K562 (cell line): ENCODE results near the gene MEF2C. TPM values are rescaled to one million over a fixed set of nuclear protein-coding genes. Genes with fewer than 3 reads are reported as not detected.

Source experiments
- ATAC-seq: fragments of 200-7000 bp; cut with Tn5 transposase; 3 replicates; pipeline ENCODE4 v1.9.1; 2020; ENCODE audit warnings: moderate library complexity
- BruUV-seq: library from RNA; stranded (reverse); fragments of 400-500 nt; replicated peaks from 2 replicates; lab custom pipeline; 2021; lab: Mats Ljungman, UMichigan
- CTCF ChIA-PET: fragments of 300-600 bp; formaldehyde crosslinking; extraction: SDS; loops from one replicate; lab custom pipeline; 2021; ENCODE audit warnings: low intra/inter-chr PET ratio; lab: Yijun Ruan, JAX
- POLR2A ChIA-PET: fragments of 300-600, 350-650 bp; sonication (Branson Sonifier 250); formaldehyde crosslinking; extraction: SDS; loops from one replicate; lab custom pipeline; 2021; ENCODE audit warnings: antibody characterized with exemption, inconsistent platforms; lab: Yijun Ruan, JAX
- DNase-seq, 4 experiments: peaks; one replicate each; pipeline versions ENCODE4 v3.0.0 to v3.0.0-alpha.2; 2011 to 2018; ENCODE audit warnings: low spot score in 3 of 4, mixed read lengths in 3 of 4; ENCODE audit errors: extremely low read depth in 1 of 4
- FAIRE-seq: peaks from 2 replicates; lab custom pipeline; 2011; peaks lifted over from hg19 to GRCh38; lab: Jason Lieb, UNC
- H2AFZ ChIP-seq: 2 replicates; pipeline ENCODE4 v1.6.0; 2011; ENCODE audit warnings: low read depth, low read length, control low read depth, inconsistent platforms
- H3K27ac ChIP-seq: fragments of 200-600 bp; 3 replicates; pipeline ENCODE4 v1.8.0; 2011; ENCODE audit warnings: low read depth, mild to moderate bottlenecking, control low read depth, inconsistent platforms, low read length, moderate library complexity, mixed read lengths; ENCODE audit errors: extremely low read depth
- H3K27me3 ChIP-seq, 2 experiments: fragments of 300-600 bp in 1 of 2; 2 replicates in 1 of 2; 3 replicates in 1 of 2; pipeline versions ENCODE4 v1.6.0 to v1.8.0; 2011; ENCODE audit warnings: inconsistent platforms in 2 of 2, low read length in 2 of 2, mild to moderate bottlenecking in 1 of 2, mixed read lengths in 1 of 2, moderate library complexity in 1 of 2; ENCODE audit not compliant: control insufficient read depth in 2 of 2, insufficient read depth in 2 of 2
- H3K36me3 ChIP-seq: fragments of 300-600 bp; 3 replicates; pipeline ENCODE4 v1.8.0; 2011; ENCODE audit warnings: mild to moderate bottlenecking, low read length, inconsistent platforms; ENCODE audit not compliant: control insufficient read depth, insufficient read depth
- H3K4me1 ChIP-seq, 2 experiments: fragments of 200-600 bp in 1 of 2; replicated peaks in 1 of 2; 2 replicates in 1 of 2; 3 replicates in 1 of 2; pipeline versions ENCODE4 v1.5.1 to v1.8.0; 2011; ENCODE audit warnings: inconsistent platforms in 2 of 2, low read length in 2 of 2, mild to moderate bottlenecking in 1 of 2, mixed read lengths in 1 of 2, moderate library complexity in 1 of 2; ENCODE audit not compliant: control insufficient read depth in 2 of 2, insufficient read depth in 2 of 2
- H3K4me2 ChIP-seq: 2 replicates; pipeline ENCODE4 v1.6.1; 2011; ENCODE audit warnings: low read length, control low read depth, inconsistent platforms, mixed read lengths; ENCODE audit not compliant: insufficient read depth
- H3K4me3 ChIP-seq: fragments of 200-600 bp; sonication (generic), shearing (Covaris generic); 2 replicates; pipeline ENCODE4 v1.5.1; 2016; ENCODE audit warnings: control low read depth, inconsistent platforms
- H3K79me2 ChIP-seq: fragments of 200-600 bp; 3 replicates; pipeline ENCODE4 v1.8.0; 2011; ENCODE audit warnings: low read length, inconsistent platforms; ENCODE audit not compliant: control insufficient read depth, insufficient read depth
- H3K9ac ChIP-seq, 2 experiments: 2 replicates each; pipeline versions ENCODE4 v1.6.0 to v1.6.1; 2011; ENCODE audit warnings: low read depth in 2 of 2, low read length in 2 of 2, control low read depth in 1 of 2, inconsistent platforms in 1 of 2, mild to moderate bottlenecking in 1 of 2, mixed read lengths in 1 of 2; ENCODE audit not compliant: insufficient read depth in 1 of 2
- H3K9me1 ChIP-seq: one replicate; pipeline ENCODE4 v1.6.0; 2011; ENCODE audit warnings: inconsistent platforms, mild to moderate bottlenecking, low read length, moderate library complexity; ENCODE audit not compliant: control insufficient read depth, insufficient read depth
- H3K9me3 ChIP-seq: replicated peaks from 2 replicates; pipeline ENCODE4 v1.5.1; 2011; ENCODE audit warnings: low read depth, low read length, inconsistent platforms; ENCODE audit not compliant: control insufficient read depth, insufficient read depth
- H4K20me1 ChIP-seq: replicated peaks from 2 replicates; pipeline ENCODE4 v1.6.1; 2011; ENCODE audit warnings: low read length, inconsistent platforms, mixed read lengths; ENCODE audit not compliant: control insufficient read depth, insufficient read depth
- NR1H2 ChIP-seq: sonication (generic); formaldehyde crosslinking; IDR thresholded peaks from 2 replicates; pipeline ENCODE4 v1.4.0; 2020; ENCODE audit warnings: mild to moderate bottlenecking, missing genetic modification reagents
- SMAD2 ChIP-seq: fragments of 150-350 bp; IDR thresholded peaks from 2 replicates; pipeline ENCODE4 v1.6.1; 2014; ENCODE audit warnings: low read depth, mild to moderate bottlenecking, low read length
- TSC22D4 ChIP-seq: fragments of 450-650 bp; IDR thresholded peaks from 2 replicates; pipeline ENCODE4 v1.6.1; 2016; ENCODE audit warnings: missing genetic modification characterization, missing biosample characterization, control low read depth
- YBX1 ChIP-seq: fragments of 450-650 bp; IDR thresholded peaks from 2 replicates; pipeline ENCODE4 v1.7.1; 2016; ENCODE audit warnings: mild to moderate bottlenecking
- WGBS: fragments of 100-300 bp; shearing (Covaris generic); methylation state at CpG from one replicate; pipeline ENCODE4 v1.1.6; 2016; ENCODE audit warnings: low coverage, mixed read lengths; ENCODE audit not compliant: insufficient coverage; ENCODE audit errors: missing lambda C conversion rate; 5-methylcytosine and 5-hydroxymethylcytosine counted together
- in situ Hi-C: fragments of 300-500 bp; cut with MboI; formaldehyde crosslinking; loops from 4 replicates; pipeline ENCODE4 v1.15.0; 2018; ENCODE audit warnings: inconsistent platforms, mixed read lengths
- intact Hi-C: fragments of 100-400 bp; cut with micrococcal nuclease; formaldehyde crosslinking; loops from 2 replicates; pipeline ENCODE4 v1.14.2; 2022
- polyA plus RNA-seq, 8 experiments: library from polyadenylated mRNA; depleted of rRNA in 4 of 8; stranded (reverse) in 5 of 8; unstranded in 3 of 8; fragments of >200 nt; fragmentation: Nextera tagmentation in 2 of 8; fragmentation: Illumina TruSeq in 1 of 8; extraction: Ambion mirVana in 2 of 8; extraction: Trizol in 1 of 8; gene quantifications; 2 replicates each; pipeline versions ENCODE4 v1.2.1 to v1.2.3, GENCODE V29; 2011 to 2014; ENCODE audit warnings: inconsistent platforms in 1 of 8, missing spikeins in 1 of 8
- total RNA-seq, 7 experiments: library from RNA; depleted of rRNA in 6 of 7; stranded (reverse); fragments of >200 nt in 6 of 7; fragmentation: Illumina TruSeq in 2 of 7; extraction: Trizol in 2 of 7; gene quantifications; 2 replicates each; pipeline versions ENCODE4 v1.2.1 to v1.2.3, GENCODE V29; 2011 to 2021; ENCODE audit warnings: low replicate concordance in 1 of 7
- TF ChIP-seq, protein P1 (sequence below): IDR thresholded peaks from 2 replicates; pipeline ENCODE4 v1.6.1; 2011; ENCODE audit not compliant: insufficient read length; ENCODE audit errors: extremely low read depth
- TF ChIP-seq, protein P2 (sequence below): IDR thresholded peaks from 2 replicates; pipeline ENCODE4 v1.6.1; 2011; ENCODE audit warnings: borderline replicate concordance, low read depth, mild to moderate bottlenecking, moderate library complexity, low read length; ENCODE audit not compliant: insufficient read depth, poor library complexity, severe bottlenecking

MEF2C gene
- total and polyA plus RNA-seq, 9 of the 15 experiments (the other 6 are each of a cell fraction or from before 2014, with no cell fraction given) = 25.1 to 67.8 (median 58.3) TPM

DNA sequence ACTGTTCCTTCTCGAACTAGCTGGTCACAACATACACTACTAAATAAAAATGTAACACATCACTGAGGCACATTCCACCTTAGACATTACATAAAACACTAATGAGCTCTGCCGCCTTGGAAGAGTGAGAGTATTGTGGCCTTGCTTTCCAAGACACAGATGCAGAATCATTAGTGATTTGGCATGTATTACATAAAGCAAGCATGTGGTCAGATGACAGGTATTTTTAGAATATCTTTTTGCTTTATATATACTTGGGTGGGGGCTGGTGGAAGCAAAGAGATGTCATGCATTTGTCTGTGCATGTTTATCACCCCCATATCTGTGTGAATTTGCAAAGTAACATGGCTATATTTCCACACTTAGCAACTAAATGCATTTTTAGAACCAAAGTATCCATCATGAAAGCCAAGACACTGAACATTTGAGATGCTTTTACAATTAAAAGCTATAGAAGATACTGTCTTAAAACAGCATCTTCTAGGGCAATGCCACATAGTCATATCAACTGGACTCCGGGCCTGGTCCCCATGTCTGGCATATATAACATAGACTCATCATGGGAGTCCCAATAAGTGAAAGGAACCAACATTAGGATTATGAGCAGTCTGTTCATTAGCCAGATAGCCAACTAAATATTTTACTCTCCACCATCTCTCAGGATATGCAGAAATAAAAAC is 213.5 kb downstream of the MEF2C start:
- Histone ChIP-seq H3K36me3 (no peaks in the 10 kb centered on the region), H2AFZ (no peak overlapping the region), H3K27ac (no peak overlapping the region), H3K4me1 (peaks cover 0 to 4% of the 10 kb centered on the region in 2 experiments; a peak in 1 of 5 replicates), H3K27me3 (peaks cover 2 to 22% of the 10 kb centered on the region in 2 experiments; a peak in 4 of 5 replicates), H3K9me1 (no peaks in the 10 kb centered on the region), H3K9ac (no peak overlapping the region), H3K79me2 (no peaks in the 10 kb centered on the region), H3K4me3 (no peak overlapping the region), H4K20me1 (no peaks in the 10 kb centered on the region), H3K4me2 (no peak overlapping the region), H3K9me3 (no peaks in the 10 kb centered on the region)
- CTCF ChIA-PET = no interaction called here
- ATAC-seq (no peak), DNase-seq (no peak), FAIRE-seq (no peak)
- WGBS = 0% methylated on average over 3 of the region's 3 CpGs
- no TSS peak for BruUV-seq
- no peak for TF ChIP-seq NR1H2 (CRISPR knock-in tag)
- TF ChIP-seq SMAD2 = no peak
- TF ChIP-seq TSC22D4 (tag) = no peak
- POLR2A ChIA-PET = no interaction called here
- intact Hi-C loops = loop anchor here (5.0 kb wide), 1 partner anchor 527 kb away; no protein-coding TSS in a partner anchor
- in situ Hi-C loops = loop anchor here (10.0 kb wide), 1 partner anchor 525 kb away; no protein-coding TSS in a partner anchor

DNA sequence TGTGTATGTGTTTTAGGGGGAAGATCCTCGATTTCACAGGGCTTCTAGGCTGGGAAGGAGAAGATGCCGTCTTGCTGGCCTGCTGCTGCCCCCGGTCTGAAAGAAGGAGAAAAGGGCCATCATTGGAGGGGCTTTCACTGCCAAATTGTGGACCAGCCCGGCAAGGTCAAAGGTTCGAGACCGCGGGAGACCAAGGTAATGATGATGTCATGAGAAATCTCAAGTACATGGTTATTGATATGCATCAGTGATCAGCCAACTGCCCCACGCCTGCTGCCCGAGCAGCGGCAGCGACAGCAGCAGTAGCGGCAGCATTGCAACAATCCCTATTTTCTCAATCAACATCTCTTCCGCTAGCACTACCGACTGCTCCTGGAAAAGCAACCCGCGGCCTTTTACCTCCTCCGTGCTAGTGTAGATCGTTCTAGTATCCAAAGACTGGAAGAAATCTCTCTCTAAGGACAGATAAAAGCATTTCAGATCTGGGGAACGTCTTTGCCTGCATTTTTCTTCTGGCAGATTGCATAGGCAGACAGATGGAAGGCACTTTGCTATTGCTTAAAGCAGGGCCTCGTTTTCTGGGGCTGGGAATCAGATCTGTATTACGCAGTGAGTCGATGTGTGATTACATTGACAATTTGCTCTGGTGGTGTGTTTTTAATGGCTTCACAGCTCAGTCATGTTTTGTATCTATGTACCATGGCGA is 215.3 kb downstream of the MEF2C start:
- H3K27me3 ChIP-seq = peaks cover 2 to 12% of the 10 kb centered on the region in 2 experiments; a peak in 4 of 5 replicates
- POLR2A ChIA-PET = no interaction called here
- H3K79me2 ChIP-seq = no peaks in the 10 kb centered on the region
- no peak for DNase-seq
- FAIRE-seq = no peak
- H3K4me3 ChIP-seq = no peak overlapping the region
- TF ChIP-seq, protein P1, sequence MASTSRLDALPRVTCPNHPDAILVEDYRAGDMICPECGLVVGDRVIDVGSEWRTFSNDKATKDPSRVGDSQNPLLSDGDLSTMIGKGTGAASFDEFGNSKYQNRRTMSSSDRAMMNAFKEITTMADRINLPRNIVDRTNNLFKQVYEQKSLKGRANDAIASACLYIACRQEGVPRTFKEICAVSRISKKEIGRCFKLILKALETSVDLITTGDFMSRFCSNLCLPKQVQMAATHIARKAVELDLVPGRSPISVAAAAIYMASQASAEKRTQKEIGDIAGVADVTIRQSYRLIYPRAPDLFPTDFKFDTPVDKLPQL = no peak
- TF ChIP-seq YBX1 = no peak
- TF ChIP-seq, protein P2, sequence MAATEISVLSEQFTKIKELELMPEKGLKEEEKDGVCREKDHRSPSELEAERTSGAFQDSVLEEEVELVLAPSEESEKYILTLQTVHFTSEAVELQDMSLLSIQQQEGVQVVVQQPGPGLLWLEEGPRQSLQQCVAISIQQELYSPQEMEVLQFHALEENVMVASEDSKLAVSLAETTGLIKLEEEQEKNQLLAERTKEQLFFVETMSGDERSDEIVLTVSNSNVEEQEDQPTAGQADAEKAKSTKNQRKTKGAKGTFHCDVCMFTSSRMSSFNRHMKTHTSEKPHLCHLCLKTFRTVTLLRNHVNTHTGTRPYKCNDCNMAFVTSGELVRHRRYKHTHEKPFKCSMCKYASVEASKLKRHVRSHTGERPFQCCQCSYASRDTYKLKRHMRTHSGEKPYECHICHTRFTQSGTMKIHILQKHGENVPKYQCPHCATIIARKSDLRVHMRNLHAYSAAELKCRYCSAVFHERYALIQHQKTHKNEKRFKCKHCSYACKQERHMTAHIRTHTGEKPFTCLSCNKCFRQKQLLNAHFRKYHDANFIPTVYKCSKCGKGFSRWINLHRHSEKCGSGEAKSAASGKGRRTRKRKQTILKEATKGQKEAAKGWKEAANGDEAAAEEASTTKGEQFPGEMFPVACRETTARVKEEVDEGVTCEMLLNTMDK = no peak
- intact Hi-C loops (loop anchor here (5.0 kb wide), 1 partner anchor 525 kb away; no protein-coding TSS in a partner anchor), in situ Hi-C loops (no loop called here)
- no TSS peak for BruUV-seq
- H3K27ac ChIP-seq = no peak overlapping the region
- CTCF ChIA-PET = no interaction called here
- 9% methylated on average over 23 of the region's 23 CpGs for WGBS
- no peak overlapping the region for H2AFZ ChIP-seq
- no peak overlapping the region for H3K4me2 ChIP-seq
- no peaks in the 10 kb centered on the region for H3K9me1 ChIP-seq
- no peak; the same call in 2 of the 3 replicates for ATAC-seq
- no peaks in the 10 kb centered on the region for H3K36me3 ChIP-seq
- H3K9ac ChIP-seq = no peak overlapping the region
- no peaks in the 10 kb centered on the region for H3K9me3 ChIP-seq
- no peaks in the 10 kb centered on the region for H3K4me1 ChIP-seq
- H4K20me1 ChIP-seq = no peaks in the 10 kb centered on the region
